HepG2 (cell line): ENCODE results near the gene KIF22. TPM values are rescaled to one million over a fixed set of nuclear protein-coding genes. Genes with fewer than 3 reads are reported as not detected.

ENCODE experiments used
- ATF1 ChIP-seq: IDR thresholded peaks from 2 replicates; pipeline ENCODE4 v1.6.1; 2016; ENCODE audit warnings: mild to moderate bottlenecking, control low read depth
- BHLHE40 ChIP-seq: IDR thresholded peaks from 2 replicates; pipeline ENCODE4 v1.6.1; 2011; ENCODE audit warnings: low read length, improper control_type of control experiment
- BRD4 ChIP-seq: sonication (generic); formaldehyde crosslinking; IDR thresholded peaks from 2 replicates; pipeline ENCODE4 v1.4.0; 2020; ENCODE audit warnings: missing genetic modification reagents
- CCAR2 ChIP-seq: fragments of 200-400 bp; formaldehyde crosslinking; optimal IDR thresholded peaks from 2 replicates; pipeline ENCODE3; 2018; ENCODE audit warnings: low read depth, mild to moderate bottlenecking, low read length, moderate library complexity
- FOSL2 ChIP-seq: sonication (generic); formaldehyde crosslinking; IDR thresholded peaks from 2 replicates; pipeline ENCODE4 v1.4.0; 2020; ENCODE audit warnings: missing genetic modification reagents
- FOXM1 ChIP-seq: sonication (generic); formaldehyde crosslinking; IDR thresholded peaks from 2 replicates; pipeline ENCODE4 v1.5.0; 2020; ENCODE audit warnings: missing genetic modification reagents
- HMGA1 ChIP-seq: sonication (generic); formaldehyde crosslinking; conservative IDR thresholded peaks from 2 replicates; pipeline ENCODE4 v1.4.0; 2020; ENCODE audit warnings: missing genetic modification reagents
- KDM2A ChIP-seq: sonication (generic); formaldehyde crosslinking; IDR thresholded peaks from 2 replicates; pipeline ENCODE4 v1.4.0; 2020; ENCODE audit warnings: low read depth, missing genetic modification reagents, borderline replicate concordance
- MLLT10 ChIP-seq: sonication (generic); formaldehyde crosslinking; IDR thresholded peaks from 2 replicates; pipeline ENCODE4 v1.4.0; 2020; ENCODE audit warnings: missing genetic modification reagents
- PHF20 ChIP-seq: sonication (generic); formaldehyde crosslinking; IDR thresholded peaks from 2 replicates; pipeline ENCODE4 v1.5.0; 2020; ENCODE audit warnings: mild to moderate bottlenecking, missing genetic modification reagents
- SNAI1 ChIP-seq: sonication (generic); formaldehyde crosslinking; IDR thresholded peaks from 2 replicates; pipeline ENCODE4 v1.5.0; 2020; ENCODE audit warnings: mild to moderate bottlenecking, missing genetic modification reagents, borderline replicate concordance
- STAG1 ChIP-seq: sonication (generic); formaldehyde crosslinking; IDR thresholded peaks from 2 replicates; pipeline ENCODE4 v1.4.0; 2020; ENCODE audit warnings: missing genetic modification reagents
- SUZ12 ChIP-seq: fragments of 150-350 bp; IDR thresholded peaks from 2 replicates; pipeline ENCODE4 v1.6.1; 2014; ENCODE audit warnings: low read depth, low read length
- TARDBP ChIP-seq: sonication (generic); formaldehyde crosslinking; IDR thresholded peaks from 2 replicates; pipeline ENCODE4 v1.8.0; 2022; ENCODE audit warnings: mild to moderate bottlenecking, missing genetic modification reagents
- ZBTB20 ChIP-seq: sonication (generic); formaldehyde crosslinking; IDR thresholded peaks from 2 replicates; pipeline ENCODE4 v1.8.1; 2023; ENCODE audit warnings: missing genetic modification reagents, low read depth, mild to moderate bottlenecking, borderline replicate concordance
- ZNF124 ChIP-seq: sonication (generic); formaldehyde crosslinking; IDR thresholded peaks from 2 replicates; pipeline ENCODE4 v1.4.0; 2020; ENCODE audit warnings: missing genetic modification reagents
- ZNF20 ChIP-seq: sonication (generic); formaldehyde crosslinking; IDR thresholded peaks from 2 replicates; pipeline ENCODE4 v1.4.0; 2020; ENCODE audit warnings: mild to moderate bottlenecking, moderate library complexity, missing genetic modification reagents
- ZNF225 ChIP-seq: sonication (generic); formaldehyde crosslinking; IDR thresholded peaks from 2 replicates; pipeline ENCODE4 v1.4.0; 2020; ENCODE audit warnings: mild to moderate bottlenecking, missing genetic modification reagents
- ZNF510 ChIP-seq: sonication (generic); formaldehyde crosslinking; IDR thresholded peaks from 2 replicates; pipeline ENCODE4 v1.4.0; 2020; ENCODE audit warnings: low read depth, mild to moderate bottlenecking, missing genetic modification reagents
- ZSCAN21 ChIP-seq: sonication (generic); formaldehyde crosslinking; IDR thresholded peaks from 2 replicates; pipeline ENCODE4 v1.8.0; 2022; ENCODE audit warnings: mild to moderate bottlenecking, missing genetic modification reagents, moderate library complexity, borderline replicate concordance
- polyA plus RNA-seq, 8 experiments: library from polyadenylated mRNA; depleted of rRNA in 3 of 8; stranded (reverse) in 7 of 8; unstranded in 1 of 8; fragments of >200 nt; fragmentation: Illumina TruSeq in 4 of 8; extraction: Trizol in 4 of 8; gene quantifications; 2 replicates each; pipeline versions ENCODE4 v1.2.1 to v1.2.3, GENCODE V29; 2011 to 2016; ENCODE audit warnings: low read depth in 4 of 8, missing spikeins in 1 of 8, mixed read lengths in 1 of 8; ENCODE audit not compliant: insufficient read depth in 1 of 8
- total RNA-seq, 5 experiments: library from RNA; depleted of rRNA; stranded (reverse); fragments of >200 nt; fragmentation: Illumina TruSeq; extraction: Trizol; gene quantifications; 2 replicates each; pipeline ENCODE4 v1.2.3, GENCODE V29; 2016; ENCODE audit warnings: low read depth in 1 of 5
- TF ChIP-seq, protein P1 (sequence below): IDR thresholded peaks from 2 replicates; pipeline ENCODE4 v1.6.1; 2016; ENCODE audit warnings: low read depth
- TF ChIP-seq, protein P2 (sequence below): sonication (generic); formaldehyde crosslinking; IDR thresholded peaks from 2 replicates; pipeline ENCODE4 v1.5.1; 2020; ENCODE audit warnings: mild to moderate bottlenecking, missing genetic modification reagents, borderline replicate concordance
- TF ChIP-seq, protein P3 (sequence below): sonication (generic); formaldehyde crosslinking; IDR thresholded peaks from 2 replicates; pipeline ENCODE4 v1.4.0; 2020; ENCODE audit warnings: missing genetic modification reagents, borderline replicate concordance
- TF ChIP-seq, protein P4 (sequence below): sonication (generic); formaldehyde crosslinking; IDR thresholded peaks from 2 replicates; pipeline ENCODE4 v1.9.0; 2021; ENCODE audit warnings: missing genetic modification reagents, mild to moderate bottlenecking, borderline replicate concordance

KIF22 gene
- total and polyA plus RNA-seq, 2 of the 13 experiments (the other 11 are each of a cell fraction or from before 2014, with no cell fraction given), result 95.8 to 118 TPM

GRCh38 chr16:29820730-29821642, 30.4 kb downstream of the KIF22 start (continued):
- TF ChIP-seq, protein P1, sequence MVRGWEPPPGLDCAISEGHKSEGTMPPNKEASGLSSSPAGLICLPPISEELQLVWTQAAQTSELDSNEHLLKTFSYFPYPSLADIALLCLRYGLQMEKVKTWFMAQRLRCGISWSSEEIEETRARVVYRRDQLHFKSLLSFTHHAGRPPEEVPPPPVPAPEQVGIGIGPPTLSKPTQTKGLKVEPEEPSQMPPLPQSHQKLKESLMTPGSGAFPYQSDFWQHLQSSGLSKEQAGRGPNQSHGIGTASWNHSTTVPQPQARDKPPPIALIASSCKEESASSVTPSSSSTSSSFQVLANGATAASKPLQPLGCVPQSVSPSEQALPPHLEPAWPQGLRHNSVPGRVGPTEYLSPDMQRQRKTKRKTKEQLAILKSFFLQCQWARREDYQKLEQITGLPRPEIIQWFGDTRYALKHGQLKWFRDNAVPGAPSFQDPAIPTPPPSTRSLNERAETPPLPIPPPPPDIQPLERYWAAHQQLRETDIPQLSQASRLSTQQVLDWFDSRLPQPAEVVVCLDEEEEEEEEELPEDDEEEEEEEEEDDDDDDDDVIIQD (CRISPR knock-in tag), result no peak
- no peak for TF ChIP-seq BRD4 (CRISPR knock-in tag)
- no peak for TF ChIP-seq FOXM1 (CRISPR knock-in tag)
- TF ChIP-seq MLLT10 (CRISPR knock-in tag), result no peak
- no peak for TF ChIP-seq PHF20
- TF ChIP-seq, protein P2, sequence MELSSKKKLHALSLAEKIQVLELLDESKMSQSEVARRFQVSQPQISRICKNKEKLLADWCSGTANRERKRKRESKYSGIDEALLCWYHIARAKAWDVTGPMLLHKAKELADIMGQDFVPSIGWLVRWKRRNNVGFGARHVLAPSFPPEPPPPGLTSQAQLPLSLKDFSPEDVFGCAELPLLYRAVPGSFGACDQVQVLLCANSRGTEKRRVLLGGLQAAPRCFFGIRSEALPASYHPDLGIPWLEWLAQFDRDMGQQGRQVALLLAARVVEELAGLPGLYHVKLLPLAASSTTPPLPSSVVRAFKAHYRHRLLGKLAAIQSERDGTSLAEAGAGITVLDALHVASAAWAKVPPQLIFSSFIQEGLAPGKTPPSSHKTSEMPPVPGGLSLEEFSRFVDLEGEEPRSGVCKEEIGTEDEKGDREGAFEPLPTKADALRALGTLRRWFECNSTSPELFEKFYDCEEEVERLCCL (CRISPR knock-in tag), result no peak
- TF ChIP-seq ZBTB20 (CRISPR knock-in tag), result no peak
- TF ChIP-seq ZNF124 (CRISPR knock-in tag), result no peak
- TF ChIP-seq HMGA1 (CRISPR knock-in tag), result no peak
- no peak for TF ChIP-seq ZNF20 (CRISPR knock-in tag)
- TF ChIP-seq ZNF225 (CRISPR knock-in tag), result peak; percentile 63; the same call in 1 of the 2 replicates
- no peak; the same call in 1 of the 2 replicates for TF ChIP-seq TARDBP (CRISPR knock-in tag)
- TF ChIP-seq ZNF510, result 0 out of 2 replicates have a peak, but pooled peaks have one; percentile 16
- TF ChIP-seq SNAI1 (CRISPR knock-in tag), result no peak
- no peak for TF ChIP-seq BHLHE40
- no peak for TF ChIP-seq FOSL2 (CRISPR knock-in tag)
- TF ChIP-seq KDM2A (CRISPR knock-in tag), result peak; percentile 48
- peak; percentile 53; the same call in 1 of the 2 replicates for TF ChIP-seq ZSCAN21 (CRISPR knock-in tag)
- TF ChIP-seq, protein P3, sequence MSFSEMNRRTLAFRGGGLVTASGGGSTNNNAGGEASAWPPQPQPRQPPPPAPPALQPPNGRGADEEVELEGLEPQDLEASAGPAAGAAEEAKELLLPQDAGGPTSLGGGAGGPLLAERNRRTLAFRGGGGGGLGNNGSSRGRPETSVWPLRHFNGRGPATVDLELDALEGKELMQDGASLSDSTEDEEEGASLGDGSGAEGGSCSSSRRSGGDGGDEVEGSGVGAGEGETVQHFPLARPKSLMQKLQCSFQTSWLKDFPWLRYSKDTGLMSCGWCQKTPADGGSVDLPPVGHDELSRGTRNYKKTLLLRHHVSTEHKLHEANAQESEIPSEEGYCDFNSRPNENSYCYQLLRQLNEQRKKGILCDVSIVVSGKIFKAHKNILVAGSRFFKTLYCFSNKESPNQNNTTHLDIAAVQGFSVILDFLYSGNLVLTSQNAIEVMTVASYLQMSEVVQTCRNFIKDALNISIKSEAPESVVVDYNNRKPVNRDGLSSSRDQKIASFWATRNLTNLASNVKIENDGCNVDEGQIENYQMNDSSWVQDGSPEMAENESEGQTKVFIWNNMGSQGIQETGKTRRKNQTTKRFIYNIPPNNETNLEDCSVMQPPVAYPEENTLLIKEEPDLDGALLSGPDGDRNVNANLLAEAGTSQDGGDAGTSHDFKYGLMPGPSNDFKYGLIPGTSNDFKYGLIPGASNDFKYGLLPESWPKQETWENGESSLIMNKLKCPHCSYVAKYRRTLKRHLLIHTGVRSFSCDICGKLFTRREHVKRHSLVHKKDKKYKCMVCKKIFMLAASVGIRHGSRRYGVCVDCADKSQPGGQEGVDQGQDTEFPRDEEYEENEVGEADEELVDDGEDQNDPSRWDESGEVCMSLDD, result no peak
- no peak for TF ChIP-seq CCAR2
- TF ChIP-seq STAG1 (CRISPR knock-in tag), result 0 out of 2 replicates have a peak, but pooled peaks have one; percentile 4
- TF ChIP-seq, protein P4, sequence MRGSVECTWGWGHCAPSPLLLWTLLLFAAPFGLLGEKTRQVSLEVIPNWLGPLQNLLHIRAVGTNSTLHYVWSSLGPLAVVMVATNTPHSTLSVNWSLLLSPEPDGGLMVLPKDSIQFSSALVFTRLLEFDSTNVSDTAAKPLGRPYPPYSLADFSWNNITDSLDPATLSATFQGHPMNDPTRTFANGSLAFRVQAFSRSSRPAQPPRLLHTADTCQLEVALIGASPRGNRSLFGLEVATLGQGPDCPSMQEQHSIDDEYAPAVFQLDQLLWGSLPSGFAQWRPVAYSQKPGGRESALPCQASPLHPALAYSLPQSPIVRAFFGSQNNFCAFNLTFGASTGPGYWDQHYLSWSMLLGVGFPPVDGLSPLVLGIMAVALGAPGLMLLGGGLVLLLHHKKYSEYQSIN, result no peak
- TF ChIP-seq SUZ12, result no peak
- TF ChIP-seq ATF1 (CRISPR knock-in tag), result no peak
